ENCODE measurements around the gene XBP1.

DNA sequence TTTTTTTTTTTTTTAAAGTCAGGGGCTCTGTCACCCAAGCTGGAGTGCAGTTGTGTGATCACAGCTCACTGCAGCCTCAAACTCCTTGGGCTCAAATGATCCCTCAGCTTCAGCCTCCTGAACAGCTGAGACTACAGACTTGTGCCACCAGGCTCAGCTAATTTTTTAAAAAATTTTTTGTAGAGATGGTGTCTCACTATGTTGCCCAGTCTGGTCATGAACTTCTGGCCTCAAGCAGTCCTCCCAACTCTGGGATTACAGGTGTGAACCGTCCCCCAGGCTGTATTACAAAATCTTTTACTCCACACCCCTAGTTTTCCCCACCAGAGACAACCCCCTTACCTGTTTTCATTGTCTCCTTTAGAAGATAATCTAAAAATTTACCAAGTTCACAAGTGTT is 26.0 kb downstream of the XBP1 start:
- TF ChIP-seq POLR2A (IDR thresholded peaks at IDR 0.05) = no peak
- TF ChIP-seq CTCF (IDR thresholded peaks at IDR 0.05 in 4 of 5, conservative IDR thresholded peaks at IDR 0.05 in 1 of 5) = no peak

Measured in gastrocnemius medialis (tissue), 4 donors.